Smooth muscle cell (in vitro differentiated cells): ENCODE measurements around the gene RAB37. TPM values are rescaled to one million over a fixed set of nuclear protein-coding genes. Genes with fewer than 3 reads are reported as not detected.

ENCODE experiments used
- DNase-seq: peaks from one replicate; lab custom pipeline; 2025; ENCODE audit not compliant: unreplicated experiment; lab: John Stamatoyannopoulos, UW
- H2AFZ ChIP-seq: fragments of 200-600 bp; sonication (generic); 2 replicates; pipeline ENCODE4 v1.6.0; 2016; ENCODE audit warnings: antibody characterized with exemption, low read depth, mild to moderate bottlenecking
- H3F3A ChIP-seq: fragments of 200-600 bp; sonication (generic); 2 replicates; pipeline ENCODE4 v1.6.0; 2017; ENCODE audit warnings: antibody characterized with exemption, low read depth
- H3K27ac ChIP-seq: fragments of 200-600 bp; sonication (generic); 2 replicates; pipeline ENCODE4 v1.5.1; 2016; ENCODE audit warnings: low read depth, mild to moderate bottlenecking
- H3K27me3 ChIP-seq: fragments of 200-600 bp; sonication (generic); 2 replicates; pipeline ENCODE4 v1.6.1; 2016; ENCODE audit warnings: low read depth, mild to moderate bottlenecking
- H3K36me3 ChIP-seq: fragments of 200-600 bp; sonication (generic); 2 replicates; pipeline ENCODE4 v1.5.1; 2016; ENCODE audit warnings: low read depth
- H3K4me1 ChIP-seq: fragments of 200-600 bp; sonication (generic); 2 replicates; pipeline ENCODE4 v1.5.1; 2016; ENCODE audit warnings: low read depth
- H3K4me2 ChIP-seq: fragments of 200-600 bp; sonication (generic); 2 replicates; pipeline ENCODE4 v1.6.0; 2016; ENCODE audit warnings: mild to moderate bottlenecking
- H3K4me3 ChIP-seq: fragments of 200-600 bp; sonication (generic); 2 replicates; pipeline ENCODE4 v1.5.1; 2016; ENCODE audit warnings: mild to moderate bottlenecking
- H3K79me2 ChIP-seq: fragments of 200-600 bp; sonication (generic); 2 replicates; pipeline ENCODE4 v1.6.0; 2016; ENCODE audit warnings: low read depth, mild to moderate bottlenecking
- H3K9ac ChIP-seq: fragments of 200-600 bp; sonication (generic); 2 replicates; pipeline ENCODE4 v1.6.0; 2016; ENCODE audit warnings: low read depth
- H3K9me3 ChIP-seq: fragments of 200-600 bp; sonication (generic); replicated peaks from 2 replicates; pipeline ENCODE4 v1.5.1; 2016; ENCODE audit warnings: low read depth
- H4K20me1 ChIP-seq: fragments of 200-600 bp; sonication (generic); 2 replicates; pipeline ENCODE4 v1.6.0; 2016; ENCODE audit warnings: low read depth
- CTCF ChIP-seq: fragments of 200-600 bp; sonication (generic); IDR thresholded peaks from 2 replicates; pipeline ENCODE4 v1.5.1; 2017; ENCODE audit warnings: borderline replicate concordance, mild to moderate bottlenecking, antibody characterized with exemption; ENCODE audit not compliant: insufficient read depth, poor library complexity, severe bottlenecking
- WGBS: methylation state at CpG from one replicate; pipeline ENCODE4 v1.1.7; 2016; ENCODE audit warnings: low lambda C conversion rate; 5-methylcytosine and 5-hydroxymethylcytosine counted together
- polyA plus RNA-seq: library from polyadenylated mRNA; unstranded; fragments of >200 nt; fragmentation: Nextera tagmentation; extraction: Ambion mirVana; gene quantifications from 2 replicates; pipeline ENCODE4 v1.2.1, GENCODE V29; 2016
- total RNA-seq: library from RNA; depleted of rRNA; stranded (reverse); fragments of >200 nt; gene quantifications from 2 replicates; pipeline ENCODE4 v1.2.3, GENCODE V29; 2014

The RAB37 gene
- total and polyA plus RNA-seq, 2 experiments from 2014 or later, result 0.16 TPM; not detected in 1

DNA sequence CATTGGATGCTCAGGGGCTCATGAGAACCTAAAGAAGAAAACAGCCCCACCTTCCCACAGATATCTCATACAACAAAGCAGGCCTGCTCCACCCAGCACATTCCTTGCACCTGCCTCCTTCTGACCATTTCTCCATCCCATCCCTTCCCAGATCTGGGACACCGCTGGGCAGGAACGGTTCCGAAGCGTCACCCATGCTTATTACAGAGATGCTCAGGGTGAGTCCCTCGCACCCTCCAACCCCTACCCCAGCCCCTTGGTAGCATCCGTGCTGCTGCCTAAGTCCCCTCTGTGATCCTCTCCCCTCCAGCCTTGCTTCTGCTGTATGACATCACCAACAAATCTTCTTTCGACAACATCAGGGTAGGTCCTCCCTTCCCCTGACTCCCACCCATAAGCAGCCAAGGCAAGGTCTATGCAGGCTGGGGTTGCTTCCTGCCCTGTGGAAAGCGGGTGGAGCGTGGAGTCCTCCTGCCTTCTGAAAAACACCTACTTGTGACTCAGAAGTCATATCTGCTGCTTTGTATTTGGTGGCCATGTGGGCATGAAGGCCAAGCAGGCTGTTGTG lies 6.0 kb downstream of the RAB37 start:
- H3K4me1 ChIP-seq, result peaks cover 31% of the 10 kb centered on the region
- no peak overlapping the region for H3K4me3 ChIP-seq
- WGBS, result 96% methylated on average over 9 of the region's 9 CpGs
- no peaks in the 10 kb centered on the region for H3K9me3 ChIP-seq
- H3K27me3 ChIP-seq, result peaks cover 11% of the 10 kb centered on the region
- H2AFZ ChIP-seq, result no peak overlapping the region
- no peak overlapping the region for H3K9ac ChIP-seq
- H3K36me3 ChIP-seq, result no peaks in the 10 kb centered on the region
- H4K20me1 ChIP-seq, result no peaks in the 10 kb centered on the region
- no peaks in the 10 kb centered on the region for H3K79me2 ChIP-seq
- no peak for TF ChIP-seq CTCF
- H3K4me2 ChIP-seq, result no peak overlapping the region
- DNase-seq, result no peak
- no peak overlapping the region for H3K27ac ChIP-seq
- peaks cover 18% of the 10 kb centered on the region for H3F3A ChIP-seq

DNA sequence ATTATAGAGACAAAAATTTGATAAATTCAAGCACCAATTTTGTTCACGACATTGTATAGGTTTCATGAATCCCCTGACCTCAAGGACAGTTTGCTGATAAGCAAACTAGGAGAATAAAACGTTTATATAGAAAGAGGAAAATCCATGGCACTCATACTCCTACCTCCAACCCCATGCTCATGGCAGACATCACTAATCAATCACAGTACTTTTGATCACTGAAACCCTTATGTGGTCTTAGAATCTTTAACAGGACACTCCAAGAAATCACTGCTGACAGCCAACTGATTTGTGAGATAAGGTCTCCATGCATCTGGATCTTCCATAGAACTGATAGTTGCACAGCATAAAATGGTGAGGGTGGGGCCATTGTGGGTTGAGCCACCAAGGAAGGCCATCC lies 6.7 kb downstream of the RAB37 start:
- H3F3A ChIP-seq, result peaks cover 18% of the 10 kb centered on the region
- WGBS, result 87% methylated on average over 2 of the region's 2 CpGs
- H2AFZ ChIP-seq, result no peak overlapping the region
- H3K27me3 ChIP-seq, result peaks cover 4% of the 10 kb centered on the region
- no peak overlapping the region for H3K4me2 ChIP-seq
- no peaks in the 10 kb centered on the region for H4K20me1 ChIP-seq
- H3K9me3 ChIP-seq, result no peaks in the 10 kb centered on the region
- H3K4me3 ChIP-seq, result no peak overlapping the region
- DNase-seq, result no peak
- no peaks in the 10 kb centered on the region for H3K79me2 ChIP-seq
- H3K36me3 ChIP-seq, result no peaks in the 10 kb centered on the region
- peaks cover 31% of the 10 kb centered on the region for H3K4me1 ChIP-seq
- TF ChIP-seq CTCF, result no peak
- H3K9ac ChIP-seq, result no peak overlapping the region
- no peak overlapping the region for H3K27ac ChIP-seq

- no peaks in the 10 kb centered on the region for H3K79me2 ChIP-seq
- WGBS, result 67% methylated on average over 2 of the region's 2 CpGs
- no peak overlapping the region for H2AFZ ChIP-seq
- no peak for TF ChIP-seq CTCF
- peaks cover 31% of the 10 kb centered on the region for H3K4me1 ChIP-seq
- H3K4me3 ChIP-seq, result no peak overlapping the region
- no peak overlapping the region for H3K4me2 ChIP-seq
- H4K20me1 ChIP-seq, result no peaks in the 10 kb centered on the region
- peaks cover 18% of the 10 kb centered on the region for H3F3A ChIP-seq
- H3K9me3 ChIP-seq, result no peaks in the 10 kb centered on the region
- no peak for DNase-seq
- H3K27me3 ChIP-seq, result no peaks in the 10 kb centered on the region
- H3K27ac ChIP-seq, result no peak overlapping the region
- no peaks in the 10 kb centered on the region for H3K36me3 ChIP-seq
- no peak overlapping the region for H3K9ac ChIP-seq
Measured at GRCh38 chr17:74744349-74744713, 7.3 kb downstream of the RAB37 start.
